GM12878 (cell line): ENCODE results near the gene TEPSIN. TPM values are rescaled to one million over a fixed set of nuclear protein-coding genes. Genes with fewer than 3 reads are reported as not detected.

Source experiments
- BRCA1 ChIP-seq: IDR thresholded peaks from 2 replicates; pipeline ENCODE4 v1.6.1; 2011; ENCODE audit warnings: low read depth, low read length, improper control_type of control experiment
- CUX1 ChIP-seq: IDR thresholded peaks from 2 replicates; pipeline ENCODE4 v1.6.1; 2012; ENCODE audit warnings: improper control_type of control experiment, low read depth, low read length; ENCODE audit not compliant: insufficient replicate concordance
- KLF5 ChIP-seq: fragments of 450-650 bp; IDR thresholded peaks from 2 replicates; pipeline ENCODE4 v1.6.1; 2014; ENCODE audit warnings: mild to moderate bottlenecking; ENCODE audit not compliant: partially characterized antibody
- MYC ChIP-seq: IDR thresholded peaks from 2 replicates; pipeline ENCODE4 v1.6.1; 2011; ENCODE audit warnings: mild to moderate bottlenecking, low read length, moderate library complexity, inconsistent platforms; ENCODE audit not compliant: insufficient read depth, insufficient replicate concordance, insufficient read length, severe bottlenecking
- NR2C2 ChIP-seq: IDR thresholded peaks from 2 replicates; pipeline ENCODE4 v1.6.1; 2011; ENCODE audit warnings: borderline replicate concordance, low read depth; ENCODE audit not compliant: control insufficient read depth, insufficient read length
- NR2F1 ChIP-seq: fragments of 450-650 bp; conservative IDR thresholded peaks from 2 replicates; pipeline ENCODE4 v1.6.1; 2017; ENCODE audit warnings: mild to moderate bottlenecking
- PML ChIP-seq: IDR thresholded peaks from 2 replicates; pipeline ENCODE4 v1.6.1; 2012; ENCODE audit warnings: low read length, inconsistent platforms
- POLR2A ChIP-seq: IDR thresholded peaks from 2 replicates; pipeline ENCODE4 v1.6.1; 2011; ENCODE audit warnings: low read depth, mild to moderate bottlenecking, low read length
- POLR2AphosphoS5 ChIP-seq: IDR thresholded peaks from 2 replicates; pipeline ENCODE4 v1.6.1; 2011; ENCODE audit warnings: mild to moderate bottlenecking, low read length, inconsistent platforms
- POU2F2 ChIP-seq: IDR thresholded peaks from 3 replicates; pipeline ENCODE4 v1.6.1; 2011; ENCODE audit warnings: low read depth, mild to moderate bottlenecking, low read length, borderline replicate concordance
- RBBP5 ChIP-seq: fragments of 200-600 bp; sonication (generic); conservative IDR thresholded peaks from 2 replicates; pipeline ENCODE4 v1.6.1; 2016
- TARDBP ChIP-seq: IDR thresholded peaks from 2 replicates; pipeline ENCODE4 v1.6.1; 2016; ENCODE audit warnings: borderline replicate concordance
- YY1 ChIP-seq: IDR thresholded peaks from 2 replicates; pipeline ENCODE4 v1.6.1; 2011; ENCODE audit warnings: low read depth, mild to moderate bottlenecking, low read length
- polyA plus RNA-seq, 11 experiments: library from polyadenylated mRNA; depleted of rRNA in 4 of 11; unstranded in 6 of 11; stranded (reverse) in 5 of 11; fragments of >200 nt; fragmentation: Nextera tagmentation in 4 of 11; fragmentation: Illumina TruSeq in 1 of 11; extraction: Ambion mirVana in 4 of 11; extraction: Trizol in 1 of 11; gene quantifications; 1 replicate in 1 of 11; 2 replicates in 10 of 11; pipeline versions ENCODE4 v1.2.1 to v1.2.3, GENCODE V29; 2011 to 2016; ENCODE audit warnings: inconsistent platforms in 2 of 11, missing spikeins in 2 of 11, low read depth in 1 of 11
- total RNA-seq, 4 experiments: library from RNA; depleted of rRNA in 3 of 4; stranded (reverse); fragments of >200 nt in 3 of 4; fragmentation: Illumina TruSeq in 1 of 4; extraction: Trizol in 1 of 4; gene quantifications; 2 replicates each; pipeline versions ENCODE4 v1.2.1 to v1.2.3, GENCODE V29; 2013 to 2021

TEPSIN gene
- total and polyA plus RNA-seq, 10 of the 15 experiments (the other 5 are each of a cell fraction or from before 2014, with no cell fraction given) = 0.87 to 36.7 (median 5.3) TPM

- TF ChIP-seq KLF5 (peak; percentile 24), MYC (no peak), POLR2AphosphoS5 (no peak; the same call in 1 of the 2 replicates), RBBP5 (no peak), CUX1 (no peak), NR2C2 (no peak), TARDBP (no peak), POU2F2 (peak; percentile 10; the same call in 1 of the 3 replicates), POLR2A (peak; percentile 57; the same call in 1 of the 2 replicates), BRCA1 (no peak), PML (no peak), NR2F1 (peak; percentile 58), YY1 (peak; percentile 54)
- TF ChIP-seq, all 136 proteins: peak for 14
Measured at GRCh38 chr17:81241648-81242420, 3.0 kb upstream of the TEPSIN start (continued).
